HEK293T (cell line): ENCODE results near the gene RABGGTB.
"Not testable (repeated sequence)": the region's sequence is repeated elsewhere in the genome, so short reads cannot be mapped to it uniquely, and the experiment has no call there.

Source experiments
- CTBP1 ChIP-seq: fragments of 450-650 bp; IDR thresholded peaks from 2 replicates; pipeline ENCODE4 v1.6.1; 2016; ENCODE audit warnings: borderline replicate concordance
- ELF4 ChIP-seq: fragments of 450-650 bp; IDR thresholded peaks from 2 replicates; pipeline ENCODE4 v1.6.1; 2017; ENCODE audit warnings: antibody characterized with exemption
- L3MBTL2 ChIP-seq: fragments of 450-650 bp; conservative IDR thresholded peaks from 2 replicates; pipeline ENCODE4 v1.6.1; 2016; ENCODE audit warnings: mild to moderate bottlenecking
- SP1 ChIP-seq: fragments of 450-650 bp; IDR thresholded peaks from 2 replicates; pipeline ENCODE4 v1.6.1; 2017
- TARDBP ChIP-seq: fragments of 450-650 bp; IDR thresholded peaks from 2 replicates; pipeline ENCODE4 v1.6.1; 2016

DNA sequence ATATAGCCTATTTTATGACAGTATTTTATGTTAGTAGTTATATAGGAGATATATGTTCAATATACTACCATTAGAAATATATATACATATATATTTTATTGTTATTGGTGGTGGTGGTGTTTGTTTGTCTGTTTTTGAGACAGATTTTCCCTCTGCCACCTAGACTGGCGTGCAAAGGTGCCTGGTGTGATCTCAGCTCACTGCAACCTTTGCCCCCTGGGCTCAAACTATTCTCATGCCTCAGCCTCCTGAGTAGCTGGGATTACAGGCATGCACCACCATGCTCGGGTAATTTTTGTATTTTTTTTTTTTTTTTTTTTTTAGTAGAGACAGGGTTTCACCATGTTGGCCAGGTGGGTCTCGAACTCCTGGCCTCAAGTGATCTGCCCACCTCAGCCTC is 24.1 kb downstream of the RABGGTB start:
- not testable (repeated sequence) for TF ChIP-seq ELF4, TARDBP, SP1, L3MBTL2, CTBP1
